A673 (cell line): ENCODE measurements around the gene STAP2. TPM values are rescaled to one million over a fixed set of nuclear protein-coding genes. Genes with fewer than 3 reads are reported as not detected.

Experiments used
- BruUV-seq: library from RNA; stranded (reverse); fragments of 400-500 nt; replicated peaks from 2 replicates; lab custom pipeline; 2021; lab: Mats Ljungman, UMichigan
- CTCF ChIA-PET: fragments of 300-600 bp; sonication (Branson Sonifier 250); formaldehyde crosslinking; loops from one replicate; lab custom pipeline; 2022; ENCODE audit warnings: antibody characterized with exemption; lab: Charles Lee
- POLR2A ChIA-PET: fragments of 300-600 bp; sonication (Branson Sonifier 250); formaldehyde crosslinking; loops from one replicate; lab custom pipeline; 2022; ENCODE audit warnings: antibody characterized with exemption; ENCODE audit not compliant: low non-redundant PET; lab: Charles Lee
- DNase-seq: peaks from one replicate; pipeline ENCODE4 v3.0.0-alpha.2; 2015; ENCODE audit warnings: low spot score
- H3K27ac ChIP-seq: fragments of 200-600 bp; sonication (generic); 2 replicates; pipeline ENCODE4 v1.5.1; 2016; ENCODE audit warnings: mixed run types, low read depth, mild to moderate bottlenecking, mixed read lengths, antibody characterized with exemption, low read length; ENCODE audit not compliant: poor library complexity, severe bottlenecking
- H3K27me3 ChIP-seq: fragments of 200-600 bp; sonication (generic); replicated peaks from 2 replicates; pipeline ENCODE4 v1.6.1; 2017; ENCODE audit warnings: mixed run types, low read depth, mild to moderate bottlenecking, mixed read lengths, antibody characterized with exemption, low read length; ENCODE audit not compliant: insufficient read depth, poor library complexity
- H3K36me3 ChIP-seq: fragments of 200-600 bp; sonication (generic); 2 replicates; pipeline ENCODE4 v1.6.1; 2016; ENCODE audit warnings: mixed run types, mild to moderate bottlenecking, mixed read lengths, antibody characterized with exemption, low read length; ENCODE audit not compliant: insufficient read depth, poor library complexity, severe bottlenecking
- H3K4me1 ChIP-seq: fragments of 200-600 bp; sonication (generic); 2 replicates; pipeline ENCODE4 v1.6.1; 2017; ENCODE audit warnings: mixed run types, mild to moderate bottlenecking, mixed read lengths, antibody characterized with exemption, low read length; ENCODE audit not compliant: insufficient read depth, poor library complexity, severe bottlenecking
- H3K4me3 ChIP-seq: fragments of 200-600 bp; sonication (generic); 2 replicates; pipeline ENCODE4 v1.5.1; 2016; ENCODE audit warnings: low read depth, mixed run types, mild to moderate bottlenecking, mixed read lengths, low read length; ENCODE audit not compliant: poor library complexity, severe bottlenecking
- H3K9me3 ChIP-seq: fragments of 200-600 bp; sonication (generic); 2 replicates; pipeline ENCODE4 v1.6.1; 2016; ENCODE audit warnings: mixed run types, low read depth, mild to moderate bottlenecking, mixed read lengths, antibody characterized with exemption, low read length; ENCODE audit not compliant: poor library complexity, severe bottlenecking
- CTCF ChIP-seq: fragments of 300-800, 200-600 bp; sonication (generic); conservative IDR thresholded peaks from 2 replicates; pipeline ENCODE4 v1.5.1; 2017; ENCODE audit warnings: low read depth, mild to moderate bottlenecking, antibody characterized with exemption, low read length, moderate library complexity, mixed read lengths
- EZH2 ChIP-seq: fragments of 200-600 bp; sonication (generic); IDR thresholded peaks from 2 replicates; pipeline ENCODE4 v1.6.1; 2017; ENCODE audit warnings: borderline replicate concordance, low read depth, mild to moderate bottlenecking, mixed read lengths, antibody characterized with exemption, low read length; ENCODE audit not compliant: poor library complexity, severe bottlenecking
- intact Hi-C: fragments of 100-400 bp; cut with micrococcal nuclease; formaldehyde crosslinking; loops from one replicate; pipeline ENCODE4 v1.10.0; 2022; ENCODE audit not compliant: unreplicated experiment
- total RNA-seq: library from RNA; stranded (reverse); gene quantifications from 2 replicates; pipeline ENCODE4 v1.2.3, GENCODE V29; 2021

STAP2 gene
- total RNA-seq, 1 experiment from 2014 or later, result 2.0 TPM

- Histone ChIP-seq H3K36me3 (peaks cover 21% of the 10 kb centered on the region), H3K4me3 (no peak overlapping the region), H3K9me3 (no peaks in the 10 kb centered on the region), H3K27me3 (no peaks in the 10 kb centered on the region), H3K27ac (no peak overlapping the region), H3K4me1 (peaks cover 10% of the 10 kb centered on the region)
- DNase-seq, result no peak
- intact Hi-C loops, result no loop called here
- no TSS peak for BruUV-seq
- no peak for TF ChIP-seq EZH2
- no peak for TF ChIP-seq CTCF
- ChIA-PET POLR2A (interaction anchor here (0.6 kb wide), 1 partner anchor 315 kb away, joined by 20 read pairs; no protein-coding TSS in a partner anchor), CTCF (interaction anchor here (0.7 to 0.9 kb wide), 2 partner anchors 14 to 1352 kb away, joined by 3 to 7 read pairs; no protein-coding TSS in a partner anchor)
These were observed 28.2 kb upstream of the STAP2 start for GRCh38 chr19:4366666-4367335.

GRCh38 chr19:4365791-4366665 lies 27.4 kb upstream of the STAP2 start:
- ChIA-PET POLR2A (no interaction called here), CTCF (interaction anchor here (0.7 kb wide), 1 partner anchor 1353 kb away, joined by 7 read pairs; no protein-coding TSS in a partner anchor)
- Histone ChIP-seq H3K27ac (no peak overlapping the region), H3K9me3 (no peaks in the 10 kb centered on the region), H3K27me3 (no peaks in the 10 kb centered on the region), H3K4me3 (no peak overlapping the region), H3K36me3 (peaks cover 26% of the 10 kb centered on the region), H3K4me1 (peaks cover 10% of the 10 kb centered on the region)
- BruUV-seq, result no TSS peak
- intact Hi-C loops, result no loop called here
- no peak for DNase-seq
- TF ChIP-seq EZH2 (no peak), CTCF (no peak)

GRCh38 chr19:4365341-4365740 lies 26.7 kb upstream of the STAP2 start:
- H3K9me3 ChIP-seq, result no peaks in the 10 kb centered on the region
- H3K36me3 ChIP-seq, result peaks cover 33% of the 10 kb centered on the region
- POLR2A ChIA-PET, result no interaction called here
- CTCF ChIA-PET, result no interaction called here
- TF ChIP-seq EZH2 (no peak), CTCF (no peak)
- BruUV-seq, result no TSS peak
- H3K4me3 ChIP-seq, result no peak overlapping the region
- H3K27me3 ChIP-seq, result no peaks in the 10 kb centered on the region
- peaks cover 9% of the 10 kb centered on the region for H3K4me1 ChIP-seq
- no peak for DNase-seq
- intact Hi-C loops, result no loop called here
- no peak overlapping the region for H3K27ac ChIP-seq
